GM12892 (cell line): ENCODE data around the gene SLC5A4.
"Not testable (repeated sequence)": the region's sequence is repeated elsewhere in the genome, so short reads cannot be mapped to it uniquely, and the experiment has no call there.

Experiments
- DNase-seq: peaks from one replicate; pipeline ENCODE4 v3.0.0; 2011; ENCODE audit not compliant: insufficient read length
- FAIRE-seq: peaks from 2 replicates; lab custom pipeline; 2011; peaks lifted over from hg19 to GRCh38; lab: Jason Lieb, UNC
- POLR2A ChIP-seq: IDR thresholded peaks from 2 replicates; pipeline ENCODE4 v1.6.1; 2011; ENCODE audit warnings: low read depth, low read length, control low read depth
- POLR2AphosphoS5 ChIP-seq: IDR thresholded peaks from 2 replicates; pipeline ENCODE4 v1.6.1; 2011; ENCODE audit warnings: low read depth, low read length, control low read depth
- TAF1 ChIP-seq: IDR thresholded peaks from 2 replicates; pipeline ENCODE4 v1.6.1; 2011; ENCODE audit warnings: low read depth, mild to moderate bottlenecking, control low read depth, low read length, borderline replicate concordance

The SLC5A4 gene

DNA sequence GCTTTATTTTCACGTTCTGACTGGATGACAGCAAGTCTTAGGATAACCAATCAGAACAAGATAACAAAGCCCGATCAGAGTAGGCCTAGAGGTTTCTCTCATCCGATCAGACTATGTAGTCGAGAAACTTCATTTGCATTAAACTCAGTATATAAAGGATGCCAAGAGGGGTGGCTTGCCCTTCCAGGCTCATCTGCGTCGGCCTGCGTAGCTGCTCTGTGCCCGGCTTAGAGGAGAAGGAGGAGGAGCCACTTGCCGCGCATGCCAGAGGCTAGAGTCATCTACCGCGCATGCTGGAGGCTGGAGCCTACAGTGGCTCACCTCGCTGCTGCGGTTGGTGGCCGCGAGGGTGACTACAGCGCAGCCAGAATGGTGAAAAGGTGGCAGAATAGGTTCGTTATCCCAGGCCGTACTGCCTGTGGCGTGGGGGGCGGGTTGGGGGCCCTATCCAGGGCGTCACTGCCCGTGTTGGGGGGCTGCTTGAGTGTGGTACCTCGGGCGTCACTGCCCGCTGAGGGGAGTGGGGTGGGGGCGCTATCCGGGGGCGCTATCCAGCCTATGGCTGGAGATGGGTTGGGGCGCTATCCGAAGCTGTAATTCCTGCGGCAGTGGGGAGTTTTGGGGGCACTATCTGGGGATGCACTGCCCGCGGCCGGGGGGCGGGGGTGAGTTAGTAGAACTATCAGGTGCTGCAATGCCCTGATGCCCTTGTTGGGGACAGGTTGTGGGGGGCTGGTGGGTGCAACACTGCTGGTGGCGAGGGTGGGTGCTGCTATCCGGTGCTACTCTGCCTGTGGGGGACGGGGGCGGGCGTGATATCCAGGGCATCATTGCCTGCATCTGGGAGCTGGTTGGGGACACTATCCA, 50.1 kb downstream of the SLC5A4 start, which contains the start of gene RFPL2:
RFPL2 (minus strand) TSS at position 218 of the 867 bp plus-strand sequence. CDS start 2,622 bp downstream, outside the sequence.
- no peak for FAIRE-seq
- DNase-seq = no peak
- TF ChIP-seq POLR2A (no peak), POLR2AphosphoS5 (no peak), TAF1 (no peak)

DNA sequence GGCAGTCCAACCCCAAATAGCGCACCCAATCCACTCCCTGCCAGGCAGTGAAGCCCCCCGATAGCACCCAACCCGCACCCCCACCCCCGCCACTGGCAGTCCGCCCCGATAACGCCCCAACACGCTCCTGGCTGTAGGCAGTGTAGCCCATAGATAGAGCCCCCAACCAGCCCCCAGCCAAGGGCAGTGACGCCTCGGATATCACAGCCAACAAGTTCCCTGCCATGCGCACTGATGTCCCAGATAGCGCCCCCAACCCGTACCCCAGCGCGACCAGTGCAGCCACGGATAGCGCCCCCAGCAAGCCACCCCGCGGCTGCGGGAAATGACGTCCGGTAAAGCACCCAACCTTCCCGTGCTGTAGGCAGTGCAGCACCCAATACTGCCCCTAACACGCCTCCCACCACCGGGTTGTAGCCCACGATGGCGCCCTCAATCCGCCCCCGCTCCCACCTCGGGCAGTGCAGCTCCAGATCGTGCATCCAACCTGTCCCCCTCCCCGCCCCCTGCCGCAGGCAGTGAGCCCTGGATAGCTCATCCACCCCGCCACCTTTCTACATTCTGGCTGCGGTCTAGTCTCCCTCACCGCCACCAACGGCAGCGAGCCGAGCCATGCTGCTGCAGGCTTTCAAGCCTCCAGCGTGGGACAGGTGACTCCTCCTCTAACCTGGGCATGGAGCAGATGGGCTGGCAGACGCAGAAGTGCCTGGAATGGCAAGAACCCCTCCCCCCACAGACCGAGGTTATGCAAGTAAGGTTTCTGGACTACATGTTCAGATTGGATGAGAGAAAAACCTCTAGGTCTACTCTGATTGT, 50.9 kb downstream of the SLC5A4 start:
- FAIRE-seq = no peak
- TF ChIP-seq POLR2A (no peak), POLR2AphosphoS5 (no peak), TAF1 (no peak)
- DNase-seq = no peak

DNA sequence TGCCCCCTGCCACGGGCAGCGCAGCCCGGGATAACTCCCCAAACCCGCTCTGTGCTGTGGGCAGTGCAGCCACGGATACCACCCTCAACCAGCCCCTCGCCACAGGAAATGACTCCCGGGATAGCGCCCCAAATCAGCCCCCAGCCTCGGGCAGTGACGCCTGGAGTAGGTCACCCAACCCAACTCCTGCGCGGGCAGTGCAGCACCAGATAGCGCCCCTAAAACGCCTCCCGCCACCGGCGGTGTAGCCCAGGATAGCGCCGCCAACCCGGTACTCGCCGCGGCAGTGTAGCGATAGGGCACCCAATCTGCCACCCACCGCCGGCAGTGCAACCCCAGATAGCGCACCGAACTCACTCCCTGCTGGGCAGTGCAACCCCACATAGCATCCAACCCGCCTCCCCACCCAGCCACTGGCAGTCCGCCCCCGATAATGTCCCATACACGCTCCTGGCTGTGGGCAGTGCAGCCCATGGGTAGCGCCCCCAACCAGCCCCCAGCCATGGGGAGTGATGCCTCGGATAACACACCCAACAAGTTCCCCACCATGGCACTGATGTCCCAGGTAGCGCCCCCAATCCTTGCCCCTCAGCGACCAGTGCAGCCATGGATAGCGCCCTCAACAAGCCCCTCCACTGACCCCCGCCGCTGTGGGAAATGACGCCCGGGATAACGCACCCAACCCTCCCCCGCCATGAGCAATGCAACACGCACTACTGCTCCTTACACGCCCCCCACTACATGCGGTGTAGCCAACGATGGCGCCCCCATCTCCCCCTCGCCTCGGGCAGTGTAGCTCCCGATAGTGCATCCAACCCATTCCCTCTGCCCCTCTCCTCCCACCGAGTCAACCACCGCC, 51.7 kb downstream of the SLC5A4 start:
- TF ChIP-seq POLR2AphosphoS5 (no peak), POLR2A (no peak), TAF1 (no peak)
- FAIRE-seq (no peak), DNase-seq (no peak)

DNA sequence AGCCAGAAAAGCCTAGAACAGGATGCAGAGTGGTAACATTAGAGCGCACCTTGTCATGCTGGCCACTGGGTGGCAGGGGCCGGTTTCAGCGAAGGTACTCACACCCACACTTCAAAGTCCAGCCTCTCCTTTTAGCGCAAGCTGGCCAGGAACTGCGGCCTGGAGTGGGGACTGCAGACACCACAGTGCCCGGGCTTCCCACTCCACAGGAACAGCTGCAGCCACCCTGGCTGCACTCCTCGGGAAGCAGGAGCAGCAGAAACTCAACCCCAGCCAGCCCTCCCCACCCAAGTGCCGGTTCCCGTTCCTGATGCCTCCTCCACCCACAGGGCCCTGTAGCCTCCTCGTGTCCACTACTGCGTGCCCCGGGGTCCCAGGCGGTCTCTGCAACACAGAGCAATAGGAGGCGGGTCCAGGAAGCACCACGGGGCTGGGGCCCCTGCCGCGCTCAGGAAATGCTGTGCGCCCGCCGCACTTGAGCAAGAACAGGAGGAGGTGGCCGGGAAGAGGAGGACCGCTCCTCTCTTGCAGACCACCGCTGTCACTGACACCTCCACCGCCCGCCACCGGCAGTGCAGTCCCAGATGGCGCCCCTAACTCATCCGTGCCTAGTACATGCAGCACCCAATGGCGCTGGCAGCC, 52.5 kb downstream of the SLC5A4 start:
- FAIRE-seq = no peak
- TF ChIP-seq POLR2AphosphoS5 (no peak), TAF1 (no peak), POLR2A (no peak)
- DNase-seq = no peak

DNA sequence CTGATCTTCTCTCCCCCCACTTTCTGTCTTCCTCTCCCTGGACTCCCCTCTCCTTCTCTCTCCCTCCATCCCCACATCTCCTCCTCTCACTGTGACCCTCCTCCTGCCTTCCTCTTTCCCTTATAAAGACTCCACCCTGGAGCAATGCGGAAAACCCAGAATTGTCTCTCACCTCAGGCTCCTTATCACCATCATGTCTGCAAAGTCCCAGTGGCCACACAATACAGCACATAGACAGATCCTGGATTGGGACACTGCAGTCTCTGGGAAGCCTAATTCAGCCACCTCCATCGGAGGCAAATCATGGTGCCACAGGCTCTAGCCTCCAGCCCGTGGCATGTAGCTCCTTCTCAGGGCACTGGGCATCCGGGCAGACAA, 53.0 kb downstream of the SLC5A4 start:
- DNase-seq (no peak), FAIRE-seq (no peak)
- TF ChIP-seq POLR2A = no peak
- TF ChIP-seq POLR2AphosphoS5 = no peak
- TF ChIP-seq TAF1 = no peak

DNA sequence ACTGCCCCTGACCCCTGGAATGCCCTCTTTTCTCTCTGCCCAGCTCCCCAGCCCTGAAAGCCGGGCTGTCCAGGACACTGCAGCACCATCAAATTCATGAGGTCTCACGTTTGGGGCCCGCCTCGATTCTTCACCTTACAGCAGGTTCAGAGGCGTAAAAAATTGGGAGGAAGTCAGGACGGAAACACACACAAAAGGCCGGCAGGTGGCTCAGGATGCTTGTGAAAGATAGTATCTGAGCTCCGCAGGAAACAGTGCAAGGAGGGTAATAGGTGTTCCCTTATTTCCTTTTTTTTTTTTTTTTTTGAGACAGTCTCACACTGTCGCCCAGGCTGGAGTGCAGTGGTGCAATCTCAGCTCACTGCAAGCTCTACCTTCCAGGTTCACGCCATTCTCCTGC, 54.4 kb downstream of the SLC5A4 start:
- FAIRE-seq = no peak
- TF ChIP-seq POLR2AphosphoS5 = no peak
- no peak for TF ChIP-seq POLR2A
- TF ChIP-seq TAF1 = no peak
- DNase-seq = no peak

DNA sequence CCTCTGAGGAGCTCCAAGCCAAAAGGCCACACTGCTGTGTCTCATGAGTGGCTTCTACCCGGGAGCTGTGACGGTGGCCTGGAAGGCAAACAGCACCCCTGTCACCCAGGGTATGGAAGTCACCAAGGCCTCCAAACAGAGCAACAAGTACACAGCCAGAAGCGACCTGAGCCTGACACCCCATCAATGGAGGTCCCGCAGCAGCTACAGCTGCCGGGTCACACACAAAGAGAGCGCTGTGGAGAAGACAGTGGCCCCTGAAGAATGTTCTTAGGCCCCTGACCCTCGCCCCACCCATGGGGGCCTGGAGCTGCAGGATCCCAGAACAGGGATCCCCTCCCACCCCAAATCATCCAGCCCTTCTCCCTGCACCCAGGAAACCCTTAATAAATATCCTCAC, 55.2 kb downstream of the SLC5A4 start:
- no peak for DNase-seq
- TF ChIP-seq POLR2AphosphoS5 (no peak), TAF1 (no peak), POLR2A (no peak)
- no peak for FAIRE-seq

DNA sequence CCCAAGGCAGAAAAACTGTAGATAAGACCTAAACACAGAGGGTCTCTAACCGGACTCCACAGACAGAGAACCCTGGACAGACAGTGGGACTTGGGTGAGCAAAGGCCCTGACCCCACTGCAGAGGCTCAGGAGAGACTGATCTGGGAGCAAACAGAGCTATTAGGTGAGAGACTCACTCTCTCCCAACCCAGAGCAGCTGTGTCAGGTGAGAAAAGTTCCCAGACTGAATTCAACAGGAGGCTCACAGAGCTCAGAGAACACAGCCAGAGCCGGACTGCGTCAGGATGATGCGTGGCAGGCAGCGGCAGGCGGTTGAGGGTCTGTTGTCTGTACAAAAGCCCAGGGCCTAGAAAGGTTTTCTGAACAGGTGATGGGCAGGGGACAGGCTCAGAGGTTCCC, 55.8 kb downstream of the SLC5A4 start:
- FAIRE-seq (no peak), DNase-seq (no peak)
- TF ChIP-seq POLR2A (no peak), POLR2AphosphoS5 (no peak), TAF1 (no peak)

DNA sequence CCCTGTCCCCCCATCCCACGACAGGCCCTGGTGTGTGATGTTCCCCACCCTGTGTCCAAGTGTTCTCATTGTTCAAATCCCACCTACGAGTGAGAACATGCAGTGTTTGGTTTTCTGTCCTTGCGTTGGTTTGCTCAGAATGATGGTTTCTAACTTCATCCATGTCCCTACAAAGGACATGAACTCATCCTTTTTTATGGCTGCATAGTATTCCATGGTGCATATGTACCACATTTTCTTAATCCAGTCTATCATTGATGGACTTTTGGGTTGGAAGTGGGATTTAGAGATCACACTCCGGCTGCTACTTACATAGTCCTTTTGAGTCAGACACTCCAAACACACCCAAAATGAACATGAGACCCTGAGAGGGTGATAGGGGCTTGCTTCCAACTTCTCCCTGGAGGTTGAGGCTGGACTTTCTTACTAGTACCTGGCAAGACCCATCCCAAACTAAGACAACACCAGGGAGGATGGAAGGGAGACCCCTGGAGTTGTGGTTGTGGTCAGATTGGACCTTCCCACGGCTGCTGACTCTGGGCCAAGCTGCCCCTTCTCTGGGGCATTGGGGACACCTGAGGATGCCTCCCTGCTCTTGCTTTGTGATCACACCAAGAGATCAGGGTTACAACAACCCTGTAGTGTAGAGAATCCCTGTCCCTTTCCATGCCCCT, 57.5 kb downstream of the SLC5A4 start:
- not testable (repeated sequence) for FAIRE-seq, DNase-seq

DNA sequence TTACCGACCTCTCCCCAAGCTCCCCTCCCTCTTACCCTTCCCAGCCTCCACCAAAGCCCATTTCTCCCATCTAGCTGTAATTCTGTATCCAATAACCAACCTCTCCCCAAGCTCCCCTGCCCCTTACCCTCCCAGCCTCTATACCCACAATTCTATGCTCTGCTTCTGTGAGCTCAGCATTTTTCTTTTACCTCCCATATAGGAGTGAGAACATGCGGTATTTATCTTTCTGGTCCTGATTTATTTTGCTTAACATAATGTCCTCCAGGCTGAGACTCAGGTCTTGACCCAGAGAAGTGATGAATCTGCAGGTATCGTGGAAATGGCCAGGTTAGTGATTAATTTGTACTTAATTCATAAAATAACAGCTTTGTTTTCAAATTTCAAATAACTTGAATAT, 59.2 kb downstream of the SLC5A4 start:
- DNase-seq, FAIRE-seq: not testable (repeated sequence)

DNA sequence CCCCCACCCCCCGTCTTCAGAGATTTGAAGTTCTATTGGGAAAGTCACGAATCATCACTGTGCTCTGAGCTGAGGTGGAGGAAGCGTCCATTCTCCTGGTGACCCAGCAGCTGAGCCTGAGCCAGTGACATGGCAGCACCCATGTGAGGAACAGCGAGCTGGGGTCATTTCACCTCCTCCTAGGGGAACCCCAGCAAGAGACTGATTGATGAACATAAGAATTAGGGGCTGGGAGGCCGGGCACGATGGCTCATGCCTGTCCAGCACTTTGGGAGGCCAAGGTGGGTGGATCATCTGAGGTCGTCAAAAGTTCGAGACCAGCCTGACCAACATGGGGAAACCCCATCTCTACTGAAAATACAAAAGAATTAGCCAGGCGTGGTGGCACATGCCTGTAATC, 61.8 kb downstream of the SLC5A4 start:
- not testable (repeated sequence) for DNase-seq, FAIRE-seq

DNA sequence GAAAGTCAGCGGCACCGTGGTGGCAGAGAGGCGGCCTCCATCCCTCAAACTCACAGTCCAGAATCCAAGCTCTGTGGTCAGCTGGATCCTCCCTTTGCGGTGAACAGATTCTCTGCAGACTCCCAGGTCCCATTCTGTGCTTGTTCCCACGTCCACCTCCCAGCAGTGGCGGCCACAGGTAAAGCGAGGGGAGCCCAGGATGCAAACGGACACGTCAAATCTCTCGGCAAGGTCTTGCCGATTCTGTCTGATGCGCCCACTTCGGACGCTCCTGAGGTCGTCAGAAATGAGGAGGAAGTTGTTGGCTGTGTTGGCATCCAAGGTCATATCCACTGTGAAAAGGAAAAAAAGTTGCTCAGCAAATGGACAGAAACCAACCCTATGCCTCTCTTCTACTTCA, 64.1 kb downstream of the SLC5A4 start:
- not testable (repeated sequence) for FAIRE-seq, DNase-seq
